ENCODE measurements around the gene ANTXR1. TPM values are rescaled to one million over a fixed set of nuclear protein-coding genes. Genes with fewer than 3 reads are reported as not detected.
A peak's percentile ranks its signal among the peaks of the same experiment; 100 is the strongest.

ANTXR1 gene
- total RNA-seq, 1 experiment from 2014 or later, result 37.3 TPM

GRCh38 chr2:69123182-69123581 lies 110.2 kb downstream of the ANTXR1 start:
- H3K27ac ChIP-seq (ENCODE audit: insufficient read length, low read depth, low read length), result no peak overlapping the region
- no peak for TF ChIP-seq CTCF (conservative IDR thresholded peaks at IDR 0.05)
- no peak overlapping the region for H3K4ac ChIP-seq (ENCODE audit: low read depth, low read length)
- H2AFZ ChIP-seq (ENCODE audit: low read length), result no peak overlapping the region
- H3K18ac ChIP-seq (ENCODE audit: insufficient read length, low read depth, low read length), result no peak overlapping the region
- H3K9me3 Mint-ChIP-seq, result no peaks in the 10 kb centered on the region
- H3K79me1 ChIP-seq (ENCODE audit: insufficient read depth, low read depth, low read length, poor library complexity, severe bottlenecking), result no peaks in the 10 kb centered on the region
- no peak overlapping the region for H3K4me2 ChIP-seq (ENCODE audit: insufficient read depth, insufficient read length, low read length)
- H3K23me2 ChIP-seq (ENCODE audit: insufficient read length, low read depth, low read length, poor library complexity, severe bottlenecking), result no peaks in the 10 kb centered on the region
- no peaks in the 10 kb centered on the region for H3K9me3 ChIP-seq (ENCODE audit: control insufficient read depth, low read depth, low read length)
- H3K27me3 Mint-ChIP-seq (ENCODE audit: low read depth), result no peaks in the 10 kb centered on the region
- H2BK120ac ChIP-seq (ENCODE audit: low read depth, low read length, poor library complexity, severe bottlenecking), result no peak overlapping the region
- H3K14ac ChIP-seq (ENCODE audit: insufficient read depth, low read length), result no peak overlapping the region
- no peak overlapping the region for H3T11ph ChIP-seq (ENCODE audit: low read length)
- peaks cover 4 to 21% (median 5%) of the 10 kb centered on the region in 3 experiments; a peak in 2 of 7 replicates for H3K36me3 Mint-ChIP-seq (ENCODE audit: insufficient read depth in 1 of 3, low read depth in 3 of 3)
- H2BK5ac ChIP-seq (ENCODE audit: insufficient read length, low read length), result no peak overlapping the region
- H4K20me1 ChIP-seq (ENCODE audit: control insufficient read depth, insufficient read depth, insufficient read length), result no peaks in the 10 kb centered on the region
- H3K27ac Mint-ChIP-seq, result peak overlapping the region in 1 of 3 experiments; percentile 42; a peak in 1 of 7 replicates
- no peak overlapping the region for H2AK5ac ChIP-seq (ENCODE audit: insufficient read length, low read length)
- H3K27me3 ChIP-seq (ENCODE audit: insufficient read depth, low read length), result no peaks in the 10 kb centered on the region
- H3K4me1 Mint-ChIP-seq, result peaks cover 8 to 9% of the 10 kb centered on the region in 2 experiments
- no peak for DNase-seq
- H3K23ac ChIP-seq (ENCODE audit: insufficient read length, low read depth, low read length), result no peak overlapping the region
- H3K4me1 ChIP-seq (ENCODE audit: insufficient read depth, low read length), result no peaks in the 10 kb centered on the region; the same call in 1 of the 2 replicates
- no peaks in the 10 kb centered on the region for H3K79me2 ChIP-seq (ENCODE audit: insufficient read depth, low read length)
- WGBS (ENCODE audit: extremely low coverage, insufficient read length, low lambda C conversion rate), result no CpG with 5 or more reads among the region's 5 CpGs
- no peak overlapping the region for H2BK12ac ChIP-seq (ENCODE audit: insufficient read length, low read depth, low read length)
- no peak overlapping the region for H4K8ac ChIP-seq (replicated peaks; ENCODE audit: insufficient read length, low read depth, low read length)
- no peak overlapping the region for H3K9ac ChIP-seq (ENCODE audit: extremely low read depth, insufficient read length, low read length)
- H2BK15ac ChIP-seq (ENCODE audit: low read depth, low read length), result no peak overlapping the region
- no peak overlapping the region for H3K4me3 Mint-ChIP-seq
- no peak overlapping the region for H2BK20ac ChIP-seq (ENCODE audit: low read depth, low read length, poor library complexity, severe bottlenecking)
- H3K56ac ChIP-seq (ENCODE audit: insufficient read length, low read depth, low read length), result no peak overlapping the region
- H4K91ac ChIP-seq (ENCODE audit: insufficient read length, low read depth, low read length), result no peak overlapping the region
- no peak overlapping the region for H4K5ac ChIP-seq (ENCODE audit: insufficient read length, low read depth, low read length)
